Stimulated activated CD8-positive, alpha-beta memory T cell treated with anti-CD3 and anti-CD28 coated beads, Interleukin-15, amount 100 ng/mL, for 48 hours (primary cell): Measurements from ENCODE around the gene GALNT10.

Experiments
- DNase-seq, 2 donors: peaks; one replicate each; pipeline ENCODE4 v3.0.0-alpha.2; 2020; ENCODE audit warnings: low read depth in 2 of 2

Gene GALNT10

GRCh38 chr5:154267516-154267915 lies 77.0 kb downstream of the GALNT10 start:
- no peak for DNase-seq

DNA sequence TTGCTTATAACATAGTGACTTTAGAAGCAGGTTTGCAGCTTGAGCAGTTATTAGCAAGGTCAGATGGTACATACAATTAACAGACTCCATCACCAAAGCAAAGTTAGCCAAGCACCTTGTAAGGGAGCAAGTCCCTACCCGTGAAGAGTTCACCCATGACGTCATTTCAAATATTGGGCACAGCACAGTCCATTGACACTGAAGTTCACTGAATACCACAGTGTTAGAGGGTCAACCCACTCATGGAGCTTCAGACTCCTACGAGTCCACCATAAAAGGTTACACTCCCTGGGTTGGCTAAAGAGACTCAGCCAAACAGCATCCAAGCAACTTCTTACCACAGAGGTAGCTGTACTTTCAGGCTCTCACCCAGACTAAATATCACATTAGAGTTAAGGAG lies 77.5 kb downstream of the GALNT10 start:
- DNase-seq = no peak

- no peak for DNase-seq
These were observed 78.9 kb downstream of the GALNT10 start for GRCh38 chr5:154269414-154269813.

DNA sequence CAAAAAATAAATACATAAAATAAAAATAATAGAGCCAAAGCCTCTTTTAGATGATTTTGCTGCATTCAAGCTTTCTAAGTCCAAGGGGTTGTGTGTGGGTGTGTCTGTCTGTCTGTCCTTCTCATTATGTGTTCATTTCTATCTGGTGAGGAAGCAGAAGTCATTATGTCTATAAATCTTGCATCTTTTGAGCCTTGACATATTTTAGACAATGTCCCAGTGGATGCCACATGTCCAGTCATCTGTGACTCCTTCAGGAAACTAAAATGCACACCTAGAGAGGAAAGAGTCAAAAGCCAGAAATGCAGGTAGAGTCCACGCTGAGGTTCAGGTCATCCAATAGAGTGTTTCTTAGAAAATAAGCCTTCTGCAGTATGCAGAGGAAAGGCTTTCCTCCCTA lies 80.9 kb downstream of the GALNT10 start:
- no peak for DNase-seq

GRCh38 chr5:154271936-154272514 lies 81.5 kb downstream of the GALNT10 start:
- no peak for DNase-seq

DNA sequence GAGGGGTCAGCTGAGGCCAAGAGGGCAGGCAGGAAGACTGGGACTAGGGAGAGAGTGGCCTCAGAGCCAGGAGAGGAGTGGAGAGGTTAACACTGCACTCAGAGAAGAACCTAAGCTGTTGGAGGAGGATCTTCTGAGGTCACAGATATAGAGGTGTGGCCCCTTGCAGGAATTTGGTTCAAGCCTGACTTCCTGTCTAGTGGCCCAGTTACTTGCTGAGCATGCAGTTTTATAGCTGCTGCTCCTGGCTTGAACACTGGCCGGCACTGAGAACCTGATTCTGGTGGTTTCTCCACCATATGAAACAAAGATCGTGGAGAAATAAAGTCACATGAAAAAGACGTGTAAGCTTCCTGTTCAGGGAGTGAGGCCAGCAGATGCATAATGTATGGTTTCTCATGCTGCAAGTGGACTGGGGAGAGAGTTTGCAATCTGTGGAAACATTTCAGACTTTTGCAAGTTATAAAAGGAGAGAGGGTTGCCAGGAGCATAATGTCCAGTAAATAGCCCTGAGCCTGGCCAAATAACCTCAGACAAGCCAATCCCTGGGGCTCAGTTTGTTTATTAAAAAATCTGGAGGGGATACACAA lies 82.6 kb downstream of the GALNT10 start:
- no peak for DNase-seq

DNA sequence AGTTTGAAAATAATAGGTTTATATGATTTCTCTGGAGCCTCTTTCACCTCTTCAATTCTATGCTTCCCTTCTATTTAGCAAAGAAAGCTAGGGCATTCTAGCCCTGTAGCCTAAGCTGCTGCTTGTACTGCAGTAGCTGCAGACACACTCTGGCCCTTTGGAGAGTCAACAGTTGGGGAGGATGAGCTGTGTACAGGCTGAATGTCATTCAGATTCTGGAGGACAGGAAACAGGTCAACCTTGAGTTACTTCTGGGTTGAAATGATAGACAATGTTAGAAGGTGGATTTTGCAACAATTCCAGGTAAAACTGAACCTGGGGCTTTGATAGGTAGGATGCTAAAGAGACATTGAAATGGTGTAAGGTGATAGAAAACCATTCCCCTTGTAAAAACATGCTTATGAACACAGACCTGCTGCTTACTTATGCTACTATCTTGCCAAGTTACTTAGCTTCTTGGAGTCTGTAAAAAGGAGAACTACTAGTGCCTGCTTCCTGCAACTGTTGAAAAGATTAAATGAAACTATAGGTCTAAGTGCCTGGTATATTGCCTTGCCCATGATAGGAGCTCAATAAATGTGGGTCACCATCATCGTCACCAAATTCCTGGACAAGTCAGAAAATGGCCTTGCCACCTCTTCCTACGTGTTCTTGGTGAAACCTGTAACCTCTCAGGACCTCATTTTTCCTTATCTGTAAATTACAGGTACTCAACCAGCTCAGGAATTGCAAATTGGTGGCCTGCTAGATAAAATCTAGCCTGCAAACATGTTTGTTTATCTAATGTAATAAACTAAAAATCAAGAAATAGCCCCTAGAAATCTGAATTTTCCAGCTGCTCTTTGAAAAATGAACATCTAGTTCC lies 83.7 kb downstream of the GALNT10 start:
- no peak for DNase-seq

DNA sequence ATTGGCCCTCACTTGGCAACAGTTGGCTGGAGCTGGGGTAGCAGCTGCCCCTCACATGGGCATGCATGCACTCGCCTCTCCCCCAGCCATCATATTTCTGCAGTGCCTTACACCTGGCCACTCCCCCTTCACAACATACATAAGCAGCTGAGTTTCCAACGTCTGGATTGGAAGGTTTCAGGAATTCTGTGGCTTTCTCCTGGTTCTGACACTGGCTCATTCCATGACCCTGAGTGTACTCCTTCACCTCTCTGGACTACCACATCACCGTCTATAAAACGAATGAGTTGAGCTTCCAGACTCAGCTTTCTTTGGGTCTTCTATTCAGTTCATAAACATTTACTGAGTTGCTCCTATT lies 84.3 kb downstream of the GALNT10 start:
- DNase-seq = no peak

GRCh38 chr5:154275566-154275965 lies 85.0 kb downstream of the GALNT10 start:
- DNase-seq = no peak

GRCh38 chr5:154276261-154276972 lies 85.9 kb downstream of the GALNT10 start:
- DNase-seq = no peak

DNA sequence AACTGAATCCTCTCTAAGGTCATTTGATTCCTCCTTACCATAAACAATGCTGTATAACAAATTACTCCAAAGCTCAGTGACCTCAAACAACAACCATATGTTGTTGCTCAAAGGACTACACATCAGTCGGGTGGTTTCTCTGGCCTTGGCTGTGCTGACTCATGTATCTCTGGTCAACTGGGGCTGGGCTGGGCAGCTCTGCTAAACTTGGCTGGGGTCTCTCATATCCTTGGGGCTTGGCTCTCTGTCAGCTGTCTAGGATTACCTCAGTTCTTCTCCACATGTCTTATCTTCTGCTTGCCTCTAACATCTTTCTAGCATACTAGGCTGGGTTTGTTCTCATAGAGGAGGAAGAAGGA lies 86.4 kb downstream of the GALNT10 start:
- DNase-seq = no peak

GRCh38 chr5:154277499-154277898 lies 87.0 kb downstream of the GALNT10 start:
- no peak for DNase-seq

DNA sequence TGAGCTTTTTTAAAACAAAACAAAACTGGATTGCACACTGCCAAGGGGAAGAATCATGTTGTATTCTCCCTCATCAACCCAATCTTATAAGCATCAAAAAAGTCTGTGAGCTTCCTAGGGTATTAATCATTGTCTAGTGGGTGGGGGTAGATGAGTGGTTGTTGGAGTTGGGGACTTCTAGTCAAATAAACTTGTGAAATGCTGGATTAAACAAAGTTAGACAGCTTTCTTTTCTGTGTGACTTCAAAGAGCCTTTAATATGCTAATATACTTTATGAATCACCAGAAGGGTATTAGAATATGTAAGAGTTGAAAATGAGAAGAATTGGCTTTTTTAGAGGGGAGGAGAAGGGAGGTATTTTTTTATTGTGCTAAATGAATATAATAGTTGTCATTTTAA lies 87.7 kb downstream of the GALNT10 start:
- no peak for DNase-seq

GRCh38 chr5:154278908-154279307 lies 88.4 kb downstream of the GALNT10 start:
- no peak for DNase-seq

- DNase-seq = no peak
These were observed 93.9 kb downstream of the GALNT10 start for GRCh38 chr5:154284433-154284832.

DNA sequence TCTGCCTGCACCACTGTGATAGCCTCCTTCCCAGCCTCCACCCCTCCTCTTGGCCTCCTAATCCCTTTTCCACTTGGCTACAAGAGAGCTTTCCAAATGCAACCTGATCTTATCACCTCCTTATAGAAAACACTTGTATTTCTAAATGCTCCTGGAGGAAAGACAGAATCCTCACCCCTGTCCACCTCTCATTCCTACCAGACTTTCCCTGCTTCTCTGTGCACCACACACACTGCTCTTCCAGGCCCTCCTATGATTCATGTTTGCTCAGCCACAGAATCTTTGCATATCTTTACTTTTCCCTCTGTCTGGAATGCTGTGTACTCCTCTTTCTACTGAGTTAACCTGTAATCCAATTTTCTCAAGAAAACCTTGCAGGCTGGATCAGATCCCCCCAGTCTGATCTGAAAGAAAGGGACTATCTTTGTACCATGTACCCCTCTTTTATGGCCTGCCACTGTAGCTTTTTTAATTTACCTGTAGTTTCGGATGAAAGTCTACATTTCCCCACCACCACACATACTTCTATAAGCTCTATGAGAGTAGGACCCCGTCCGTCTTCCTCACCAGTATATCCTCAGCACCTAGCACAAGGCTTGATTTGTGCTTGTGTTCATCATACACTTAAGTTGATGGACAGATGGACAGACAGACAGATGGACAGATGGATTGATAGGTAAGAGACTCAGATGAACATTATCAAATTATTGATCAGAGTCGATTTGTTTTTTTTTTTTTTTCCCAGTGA lies 95.3 kb downstream of the GALNT10 start:
- DNase-seq = no peak

DNA sequence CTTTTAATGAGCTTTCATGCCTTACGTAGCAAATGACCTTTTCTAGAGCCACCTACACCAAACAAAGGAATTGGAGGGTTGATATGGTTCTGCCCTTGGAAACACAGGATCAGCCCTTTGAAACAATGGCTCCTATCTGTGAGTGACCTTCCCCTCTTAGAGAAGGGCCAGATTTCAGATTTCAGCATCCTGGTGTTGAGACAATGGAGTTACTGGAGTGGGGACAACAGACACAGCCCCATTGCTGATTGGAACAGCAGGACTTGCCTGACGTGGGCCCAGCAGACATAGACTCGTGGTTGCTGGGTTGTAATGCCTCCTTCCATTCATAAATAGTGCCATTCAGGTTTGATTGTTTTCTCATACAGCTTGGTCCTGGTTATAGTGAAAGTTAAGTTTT lies 96.0 kb downstream of the GALNT10 start:
- no peak for DNase-seq

DNA sequence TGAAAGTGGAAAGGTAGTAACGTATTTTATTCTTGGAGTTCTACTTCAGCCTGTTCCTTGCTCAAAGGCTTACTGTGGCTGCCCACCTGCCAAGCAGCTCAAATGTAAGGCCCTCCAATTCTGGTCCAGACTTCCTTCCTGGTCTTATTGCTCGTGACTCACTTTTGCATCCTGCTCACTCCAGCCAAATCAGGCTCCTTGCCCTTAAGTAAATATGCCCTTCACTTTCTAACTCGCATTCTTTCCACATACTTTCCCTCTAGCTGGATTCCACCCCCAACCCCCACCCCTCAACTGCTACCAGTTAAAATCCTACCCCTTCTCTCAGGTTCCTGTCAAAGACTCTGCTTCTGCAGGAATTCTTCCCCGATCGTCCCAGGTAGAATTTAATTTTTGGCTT lies 96.6 kb downstream of the GALNT10 start:
- DNase-seq = no peak

DNA sequence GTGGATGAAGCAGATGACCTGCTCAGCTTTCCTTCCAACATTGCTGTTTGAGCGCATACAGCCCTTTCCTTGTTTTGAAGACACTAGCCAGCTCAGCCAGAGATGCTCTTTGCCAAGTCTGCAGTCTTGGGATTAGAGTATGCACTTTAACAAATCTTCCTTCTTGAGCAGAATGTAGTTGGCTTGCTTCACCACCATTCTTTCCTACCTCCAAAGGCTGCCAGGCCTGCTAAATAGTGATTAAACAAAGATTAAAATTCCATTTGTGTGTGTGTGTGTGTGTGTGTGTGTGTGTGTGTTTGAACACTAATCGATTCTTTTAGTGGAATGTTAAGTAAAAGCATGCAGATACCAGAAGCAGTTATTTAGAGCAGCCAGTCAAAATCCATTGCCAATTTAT lies 97.6 kb downstream of the GALNT10 start:
- no peak for DNase-seq

DNA sequence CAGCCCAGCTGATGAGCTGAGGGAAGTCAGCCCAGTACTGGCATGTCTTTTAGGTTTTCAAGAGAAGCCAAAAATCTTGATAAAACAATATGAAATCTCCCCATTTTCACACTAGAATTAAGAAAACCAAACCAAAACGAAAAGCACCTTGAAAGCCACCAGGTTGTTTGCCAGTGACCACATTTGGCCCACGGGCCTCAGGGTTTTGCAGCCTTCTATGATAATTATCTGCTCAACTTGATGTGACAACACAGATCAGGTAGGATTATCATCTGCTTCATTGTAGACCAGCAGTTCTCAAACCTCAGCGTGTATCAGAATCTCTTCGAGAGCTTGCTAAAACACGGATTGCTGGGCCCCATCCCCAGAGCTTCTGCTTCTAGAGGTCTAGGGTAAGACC lies 101.4 kb downstream of the GALNT10 start:
- no peak for DNase-seq

GRCh38 chr5:154293219-154293618 lies 102.7 kb downstream of the GALNT10 start:
- DNase-seq = no peak

GRCh38 chr5:154295551-154295950 lies 105.0 kb downstream of the GALNT10 start:
- no peak for DNase-seq
